Cardiac ventricle fibroblast (primary cell): ENCODE data around the gene PAGE4. TPM values are rescaled to one million over a fixed set of nuclear protein-coding genes. Genes with fewer than 3 reads are reported as not detected.

Source experiments
- total RNA-seq: library from RNA; depleted of rRNA; stranded (reverse); fragments of >200 nt; gene quantifications from 2 replicates; pipeline ENCODE4 v1.2.3, GENCODE V29; 2015

PAGE4 gene, protein sequence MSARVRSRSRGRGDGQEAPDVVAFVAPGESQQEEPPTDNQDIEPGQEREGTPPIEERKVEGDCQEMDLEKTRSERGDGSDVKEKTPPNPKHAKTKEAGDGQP
- total RNA-seq = not detected in 2 replicates

DNA sequence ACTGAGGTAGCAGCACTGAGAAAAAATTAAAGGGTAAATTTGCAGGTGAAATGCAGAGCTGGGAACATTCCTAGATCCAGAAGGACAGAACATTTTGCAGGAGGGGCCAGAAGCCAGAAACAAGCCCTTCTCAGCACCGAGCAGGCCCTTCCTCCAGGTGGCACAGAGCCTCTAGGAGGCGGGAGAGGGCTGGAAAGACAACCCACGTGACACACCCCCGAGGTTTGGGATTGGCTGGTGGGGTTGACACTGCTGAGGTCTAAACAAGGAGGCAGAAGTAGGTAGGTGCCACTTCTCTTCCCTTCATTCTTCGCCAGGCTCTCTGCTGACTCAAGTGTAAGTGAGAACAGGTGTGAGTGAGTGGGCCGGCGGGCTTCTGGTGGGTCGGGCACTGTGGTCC, at the start of gene PAGE4:
Gene PAGE4 (plus strand): TSS at position 288 of the 400 bp plus-strand sequence. CDS start 1,126 bp downstream, outside the sequence.

DNA sequence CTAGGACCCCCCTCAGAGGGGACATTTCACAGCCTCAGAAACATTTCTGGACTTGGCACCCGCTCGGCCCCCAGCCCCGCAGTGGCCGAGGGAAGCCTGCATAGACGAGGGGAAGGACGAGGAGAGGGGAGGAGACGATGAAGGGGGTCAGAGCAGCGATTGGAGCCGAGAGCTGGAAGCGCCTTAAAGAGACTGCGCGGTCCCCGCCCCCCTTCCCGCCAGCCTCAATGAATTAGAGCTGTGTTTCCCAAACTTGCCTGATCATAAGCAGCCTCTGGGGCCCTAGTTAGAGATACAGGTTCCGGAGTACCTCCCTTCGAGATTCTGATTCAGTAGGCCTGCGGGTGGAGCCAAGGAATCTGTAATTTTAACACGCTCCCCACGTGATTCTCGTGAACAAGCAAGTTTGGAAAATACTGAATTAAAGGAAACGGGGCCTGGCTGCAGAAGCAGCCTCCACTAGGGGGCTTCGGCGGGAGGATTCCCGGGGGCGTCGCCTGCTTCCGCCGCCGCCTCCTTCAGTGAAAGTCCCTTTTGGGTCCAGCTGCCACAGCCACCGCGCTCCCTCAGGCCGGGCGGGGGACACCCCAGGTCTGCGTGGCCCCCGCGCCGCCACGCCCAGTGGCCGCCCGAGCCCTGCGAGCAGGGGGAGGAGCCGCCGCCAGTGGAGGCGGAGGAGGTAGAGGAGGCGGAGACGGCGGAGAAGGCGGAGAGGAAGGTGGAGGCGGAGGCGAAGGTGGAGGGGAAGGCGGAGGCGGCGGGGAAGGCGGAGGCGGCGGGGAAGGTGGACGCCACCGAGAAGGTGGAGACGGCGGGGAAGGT, 49.9 kb downstream of the PAGE4 start, which contains the start of gene USP27X:
Gene USP27X (plus strand): TSS at position 651 of the 822 bp plus-strand sequence. CDS start 824 bp downstream, outside the sequence.

Other genes with a start within 250 kb of the PAGE4 start
- gene GAGE12H, start 249.4 kb upstream of the PAGE4 start, total RNA-seq = not detected in 2 replicates
- not detected in 2 replicates for gene GAGE2A, start 239.8 kb upstream of the PAGE4 start, total RNA-seq
- gene GAGE1, start 230.3 kb upstream of the PAGE4 start, total RNA-seq = not detected in 2 replicates
- not detected in 2 replicates for gene PAGE1, start 133.3 kb upstream of the PAGE4 start, total RNA-seq
- 2.1 and 2.6 TPM in 2 replicates for gene USP27X, start 50.2 kb downstream of the PAGE4 start, total RNA-seq
- gene CLCN5, start 93.3 kb downstream of the PAGE4 start, total RNA-seq = 4.0 and 5.4 TPM in 2 replicates